ENCODE data around the gene BEST2.

GRCh38 chr19:12750851-12751250 lies 740 bp upstream of the BEST2 start:
- TF ChIP-seq EZH2 (IDR thresholded peaks at IDR 0.05; ENCODE audit: low read length, missing control alignments) (peak; percentile 5), CTCF (conservative IDR thresholded peaks at IDR 0.05 in 1 of 2, IDR thresholded peaks at IDR 0.05 in 1 of 2; ENCODE audit: low read depth in 1 of 2, low read length in 2 of 2) (no peak)

All from fibroblast of lung (primary cell).